CD4-positive, alpha-beta T cell treated with Interleukin-21 for 1 hour (primary cell): ENCODE measurements around the gene TBX10.
"Not testable (repeated sequence)": the region's sequence is repeated elsewhere in the genome, so short reads cannot be mapped to it uniquely, and the experiment has no call there.

ENCODE experiments used
- DNase-seq: peaks from one replicate; pipeline ENCODE4 v3.0.0-alpha.2; 2020

Gene TBX10

DNA sequence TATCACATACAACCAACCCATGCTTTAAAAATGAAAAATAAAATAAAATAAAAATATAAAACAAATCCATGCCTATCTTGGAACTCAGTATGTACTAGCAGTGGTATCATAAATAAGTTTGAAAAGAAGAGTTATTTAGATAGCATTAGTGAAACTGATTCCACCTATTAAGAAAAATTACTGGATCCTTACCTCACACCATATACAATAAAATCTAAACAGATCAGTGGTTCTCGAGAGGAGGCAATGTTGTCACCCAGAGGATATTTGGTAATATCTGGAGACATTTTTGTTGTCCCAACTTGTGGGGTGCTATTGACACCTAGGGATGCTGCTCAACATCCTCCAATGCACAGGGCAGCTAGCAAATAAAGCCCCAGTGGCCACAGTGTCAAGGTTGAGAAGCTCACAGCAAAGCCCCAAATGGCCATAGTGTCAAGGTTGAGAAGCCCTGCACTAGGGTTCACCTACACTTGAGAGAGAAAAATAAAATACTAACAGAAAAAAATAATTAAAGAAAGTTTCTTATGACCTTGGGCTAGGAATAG lies 42.7 kb downstream of the TBX10 start:
- no peak for DNase-seq

DNA sequence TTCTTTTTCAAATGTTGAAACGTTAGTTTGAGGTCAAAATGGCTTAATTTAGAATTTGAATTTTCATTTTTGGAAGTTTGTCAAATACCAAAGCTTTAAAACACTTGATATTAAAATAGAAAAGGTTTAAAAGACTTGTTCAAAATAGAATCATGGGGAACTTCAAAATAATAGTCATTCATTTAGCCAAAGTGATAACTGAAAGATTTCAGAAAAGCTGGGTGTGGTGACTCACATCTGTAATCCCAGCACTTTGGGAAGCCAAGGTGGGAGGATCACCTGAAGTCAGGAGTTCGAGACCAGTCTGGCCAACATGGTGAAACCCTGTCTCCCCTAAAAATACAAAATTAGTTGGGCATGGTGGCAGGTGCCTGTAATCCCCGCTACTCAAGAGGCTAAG lies 45.1 kb downstream of the TBX10 start:
- no peak for DNase-seq

DNA sequence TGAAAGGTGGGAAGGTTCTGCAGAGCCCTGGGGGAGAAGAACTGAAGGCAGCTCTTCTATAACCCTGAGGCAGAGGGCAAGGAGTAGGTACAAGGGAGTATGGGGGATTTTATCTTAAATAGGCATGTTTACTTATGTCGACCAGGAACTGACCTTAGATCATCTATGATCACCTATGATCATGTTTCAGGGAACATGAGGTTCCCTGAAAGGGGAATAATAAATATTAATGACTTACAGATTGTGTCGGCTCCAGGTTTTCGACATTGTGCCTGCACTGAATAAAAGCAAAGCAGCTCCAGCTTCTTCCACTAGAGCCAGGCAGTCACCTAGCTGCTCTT lies 46.0 kb downstream of the TBX10 start:
- no peak for DNase-seq

DNA sequence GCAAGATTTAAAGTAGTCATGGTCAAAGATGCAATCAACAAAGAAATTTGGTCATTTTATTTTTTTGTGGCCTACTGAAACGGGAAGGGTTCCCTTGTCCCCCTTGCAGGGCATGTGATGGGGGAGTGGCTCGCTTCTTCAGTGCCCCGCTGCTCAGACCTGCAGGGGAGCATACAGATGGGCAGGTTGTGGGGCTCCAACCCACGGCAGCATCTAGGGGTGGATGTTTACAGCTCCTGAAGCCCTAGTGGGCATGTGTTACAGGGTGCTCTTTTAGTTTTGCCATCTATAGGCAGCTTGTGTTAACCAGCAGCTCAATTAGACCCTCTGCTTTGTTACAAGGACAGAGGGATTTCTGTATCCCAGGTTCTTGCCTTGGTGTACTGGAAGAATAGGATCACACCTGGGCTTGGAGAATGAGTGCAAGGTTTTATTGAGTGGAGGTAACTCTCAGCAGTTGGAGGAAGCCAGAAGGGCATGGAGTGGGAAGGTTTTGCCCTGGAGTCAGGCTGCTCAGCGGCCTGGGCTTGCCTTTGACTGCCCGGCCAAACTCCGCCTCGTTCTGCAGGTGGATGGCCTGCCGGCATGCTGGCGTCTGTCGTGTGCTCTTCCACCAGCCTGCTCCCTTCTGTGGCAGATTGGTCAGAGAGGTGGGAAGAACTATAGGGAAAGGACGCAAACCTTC lies 46.5 kb downstream of the TBX10 start:
- DNase-seq: no peak

DNA sequence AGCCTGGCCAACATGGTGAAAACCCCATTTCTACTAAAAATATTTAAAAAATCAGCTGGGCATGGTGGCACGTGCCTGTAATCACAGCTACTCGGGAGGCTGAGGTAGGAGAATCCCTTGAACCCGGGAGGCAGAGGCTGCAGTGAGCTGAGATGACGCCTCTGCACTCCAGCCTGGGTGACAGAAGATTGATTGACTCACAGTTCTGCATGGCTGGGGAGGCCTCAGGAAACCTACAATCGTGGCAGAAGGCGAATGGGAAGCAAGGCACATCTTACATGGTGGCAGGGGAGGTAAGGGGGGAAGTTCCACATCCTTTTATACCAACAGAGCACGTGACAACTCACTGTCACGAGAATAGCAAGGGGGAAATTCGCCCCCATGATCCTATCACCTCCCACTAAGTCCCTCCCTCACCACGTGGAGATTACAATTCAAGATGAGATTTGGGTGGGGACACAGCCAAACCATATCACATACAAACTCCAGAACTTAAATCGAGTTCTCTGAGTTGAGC lies 50.6 kb downstream of the TBX10 start:
- DNase-seq: not testable (repeated sequence)

DNA sequence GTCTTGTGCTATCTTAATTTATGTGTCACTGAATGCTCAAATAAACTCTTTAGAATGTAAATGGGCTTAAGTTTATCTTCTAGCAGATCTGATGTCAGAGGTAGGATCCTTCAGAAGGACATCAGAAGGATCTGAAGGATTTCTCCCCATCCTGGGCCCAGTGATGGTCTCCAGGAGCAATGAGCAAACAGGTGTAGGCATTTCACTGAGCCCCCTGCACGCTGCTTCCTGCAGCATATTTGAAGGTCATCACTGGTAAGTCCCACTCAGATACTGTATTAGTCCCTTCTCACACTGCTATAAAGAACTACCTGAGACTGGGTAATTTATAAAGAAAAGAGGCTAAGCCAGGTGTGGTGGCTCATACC lies 51.4 kb downstream of the TBX10 start:
- DNase-seq: no peak

DNA sequence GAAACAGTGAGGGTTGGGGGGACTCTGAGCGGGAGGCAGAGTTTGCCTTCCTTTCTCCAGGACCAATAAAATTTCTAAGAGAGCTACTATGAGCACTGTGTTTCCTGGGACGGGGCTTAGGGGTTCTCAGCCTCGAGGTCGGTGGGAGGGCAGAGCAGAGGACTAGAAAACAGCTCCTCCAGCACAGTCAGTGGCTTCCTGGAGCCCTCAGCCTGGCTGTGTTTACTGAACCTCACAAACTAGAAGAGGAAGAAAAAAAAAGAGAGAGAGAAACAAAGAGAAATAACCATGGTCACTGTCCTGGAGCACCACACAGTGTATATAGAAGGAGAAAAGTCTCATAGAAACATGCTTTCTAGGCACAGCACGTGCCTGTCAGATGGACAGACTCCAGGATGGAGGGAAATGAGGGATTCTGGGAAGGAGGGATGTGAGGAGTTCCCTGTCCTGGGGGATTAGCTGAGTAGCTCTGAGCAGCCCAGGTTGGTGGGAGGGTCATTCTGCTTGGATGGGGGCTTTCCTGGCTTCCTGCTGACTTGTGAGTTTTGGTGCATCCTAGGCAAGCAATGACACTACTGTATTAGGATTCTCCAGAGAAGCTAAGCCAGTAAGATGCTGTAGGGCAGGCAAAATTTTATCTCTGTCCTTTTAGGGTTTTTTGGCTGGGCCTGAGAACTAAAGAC lies 52.9 kb downstream of the TBX10 start:
- DNase-seq: no peak

DNA sequence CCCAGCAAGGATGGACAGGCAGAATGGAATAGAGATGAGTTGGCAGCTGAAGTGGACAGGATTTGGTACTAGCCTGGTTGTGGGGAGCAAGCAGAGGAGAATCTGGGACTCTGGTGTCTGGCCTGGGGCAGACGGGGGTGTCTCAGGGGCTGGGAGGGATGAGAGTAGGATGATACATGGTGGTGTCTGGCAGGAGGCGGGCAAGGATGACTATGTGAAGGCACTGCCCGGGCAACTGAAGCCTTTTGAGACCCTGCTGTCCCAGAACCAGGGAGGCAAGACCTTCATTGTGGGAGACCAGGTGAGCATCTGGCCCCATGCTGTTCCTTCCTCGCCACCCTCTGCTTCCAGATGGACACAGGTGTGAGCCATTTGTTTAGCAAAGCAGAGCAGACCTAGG lies 53.7 kb downstream of the TBX10 start:
- DNase-seq: no peak

DNA sequence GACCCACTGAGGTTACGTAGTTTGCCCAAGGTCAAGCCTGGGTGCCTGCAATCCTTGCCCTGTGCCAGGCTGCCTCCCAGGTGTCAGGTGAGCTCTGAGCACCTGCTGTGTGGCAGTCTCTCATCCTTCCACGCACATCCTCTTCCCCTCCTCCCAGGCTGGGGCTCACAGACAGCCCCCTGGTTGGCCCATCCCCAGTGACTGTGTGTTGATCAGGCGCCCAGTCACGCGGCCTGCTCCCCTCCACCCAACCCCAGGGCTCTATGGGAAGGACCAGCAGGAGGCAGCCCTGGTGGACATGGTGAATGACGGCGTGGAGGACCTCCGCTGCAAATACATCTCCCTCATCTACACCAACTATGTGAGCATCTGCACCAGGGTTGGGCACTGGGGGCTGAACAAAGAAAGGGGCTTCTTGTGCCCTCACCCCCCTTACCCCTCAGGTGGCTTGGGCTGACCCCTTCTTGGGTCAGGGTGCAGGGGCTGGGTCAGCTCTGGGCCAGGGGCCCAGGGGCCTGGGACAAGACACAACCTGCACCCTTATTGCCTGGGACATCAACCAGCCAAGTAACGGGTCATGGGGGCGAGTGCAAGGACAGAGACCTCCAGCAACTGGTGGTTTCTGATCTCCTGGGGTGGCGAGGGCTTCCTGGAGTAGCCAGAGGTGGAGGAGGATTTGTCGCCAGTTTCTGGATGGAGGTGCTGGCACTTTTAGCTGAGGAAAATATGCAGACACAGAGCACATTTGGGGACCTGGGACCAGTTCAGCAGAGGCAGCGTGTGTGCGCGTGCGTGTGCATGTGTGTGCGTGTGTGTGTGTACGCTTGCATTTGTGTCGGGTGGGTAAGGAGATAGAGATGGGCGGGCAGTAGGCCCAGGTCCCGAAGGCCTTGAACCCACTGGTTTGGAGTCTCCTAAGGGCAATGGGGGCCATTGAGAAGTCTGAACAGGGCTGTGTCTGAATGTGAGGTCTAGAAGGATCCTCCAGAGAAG lies 54.4 kb downstream of the TBX10 start:
- no peak for DNase-seq

DNA sequence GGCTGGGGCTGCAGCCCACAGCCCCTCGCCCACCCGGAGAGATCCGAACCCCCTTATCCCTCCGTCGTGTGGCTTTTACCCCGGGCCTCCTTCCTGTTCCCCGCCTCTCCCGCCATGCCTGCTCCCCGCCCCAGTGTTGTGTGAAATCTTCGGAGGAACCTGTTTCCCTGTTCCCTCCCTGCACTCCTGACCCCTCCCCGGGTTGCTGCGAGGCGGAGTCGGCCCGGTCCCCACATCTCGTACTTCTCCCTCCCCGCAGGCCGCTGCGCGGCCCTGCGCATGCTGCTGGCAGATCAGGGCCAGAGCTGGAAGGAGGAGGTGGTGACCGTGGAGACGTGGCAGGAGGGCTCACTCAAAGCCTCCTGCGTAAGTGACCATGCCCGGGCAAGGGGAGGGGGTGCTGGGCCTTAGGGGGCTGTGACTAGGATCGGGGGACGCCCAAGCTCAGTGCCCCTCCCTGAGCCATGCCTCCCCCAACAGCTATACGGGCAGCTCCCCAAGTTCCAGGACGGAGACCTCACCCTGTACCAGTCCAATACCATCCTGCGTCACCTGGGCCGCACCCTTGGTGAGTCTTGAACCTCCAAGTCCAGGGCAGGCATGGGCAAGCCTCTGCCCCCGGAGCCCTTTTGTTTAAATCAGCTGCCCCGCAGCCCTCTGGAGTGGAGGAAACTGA lies 55.2 kb downstream of the TBX10 start:
- peak; percentile 18 for DNase-seq

DNA sequence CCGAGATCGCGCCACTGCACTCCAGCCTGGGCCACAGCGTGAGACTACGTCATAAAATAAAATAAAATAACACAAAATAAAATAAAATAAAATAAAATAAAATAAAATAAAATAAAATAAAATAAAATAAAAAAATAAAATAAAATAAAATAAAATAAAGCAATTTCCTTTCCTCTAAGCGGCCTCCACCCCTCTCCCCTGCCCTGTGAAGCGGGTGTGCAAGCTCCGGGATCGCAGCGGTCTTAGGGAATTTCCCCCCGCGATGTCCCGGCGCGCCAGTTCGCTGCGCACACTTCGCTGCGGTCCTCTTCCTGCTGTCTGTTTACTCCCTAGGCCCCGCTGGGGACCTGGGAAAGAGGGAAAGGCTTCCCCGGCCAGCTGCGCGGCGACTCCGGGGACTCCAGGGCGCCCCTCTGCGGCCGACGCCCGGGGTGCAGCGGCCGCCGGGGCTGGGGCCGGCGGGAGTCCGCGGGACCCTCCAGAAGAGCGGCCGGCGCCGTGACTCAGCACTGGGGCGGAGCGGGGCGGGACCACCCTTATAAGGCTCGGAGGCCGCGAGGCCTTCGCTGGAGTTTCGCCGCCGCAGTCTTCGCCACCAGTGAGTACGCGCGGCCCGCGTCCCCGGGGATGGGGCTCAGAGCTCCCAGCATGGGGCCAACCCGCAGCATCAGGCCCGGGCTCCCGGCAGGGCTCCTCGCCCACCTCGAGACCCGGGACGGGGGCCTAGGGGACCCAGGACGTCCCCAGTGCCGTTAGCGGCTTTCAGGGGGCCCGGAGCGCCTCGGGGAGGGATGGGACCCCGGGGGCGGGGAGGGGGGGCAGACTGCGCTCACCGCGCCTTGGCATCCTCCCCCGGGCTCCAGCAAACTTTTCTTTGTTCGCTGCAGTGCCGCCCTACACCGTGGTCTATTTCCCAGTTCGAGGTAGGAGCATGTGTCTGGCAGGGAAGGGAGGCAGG lies 56.0 kb downstream of the TBX10 start, which contains the start of gene GSTP1:
GSTP1 (plus strand) TSS at position 566 of the 958 bp plus-strand sequence; CDS start at position 598, 32 bp downstream.
- peak; percentile 76 for DNase-seq

DNA sequence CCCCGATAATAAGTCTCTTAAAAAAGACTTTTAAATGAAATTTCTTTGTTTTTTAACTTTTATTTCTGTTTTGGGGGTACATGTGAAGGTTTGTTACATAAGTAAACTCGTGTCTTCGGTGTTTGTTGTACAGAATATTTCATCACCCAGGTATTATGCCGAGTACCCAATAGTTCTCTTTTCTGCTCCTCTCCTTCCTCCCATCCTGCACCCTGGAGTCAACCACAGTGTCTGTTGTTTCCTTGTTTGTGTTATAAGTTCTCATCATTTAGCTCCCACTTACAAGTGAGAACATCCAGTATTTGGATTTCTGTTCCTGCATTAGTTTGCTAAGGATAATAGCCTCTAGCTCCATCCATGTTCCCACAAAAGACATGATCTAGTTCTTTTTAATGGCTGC lies 57.6 kb downstream of the TBX10 start:
- no peak for DNase-seq

DNA sequence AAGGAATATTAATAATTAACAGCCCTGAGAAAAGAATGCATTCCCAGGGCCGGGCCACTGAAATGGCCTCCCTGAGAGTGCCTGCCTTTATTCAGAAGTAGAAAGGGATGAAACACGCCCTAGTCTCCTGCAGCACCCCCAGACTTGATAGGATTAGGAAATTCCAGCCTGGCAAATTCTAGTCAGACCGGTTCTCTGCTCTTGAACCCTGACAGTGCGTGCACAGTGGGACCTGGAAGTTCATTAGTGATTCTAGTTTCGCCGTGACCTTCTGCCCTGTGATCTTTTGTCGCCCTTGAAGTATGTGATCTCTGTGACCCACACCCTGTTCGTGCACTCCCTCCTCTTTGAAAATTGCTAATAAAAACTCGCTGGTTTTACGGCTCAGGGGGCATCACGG lies 58.1 kb downstream of the TBX10 start:
- DNase-seq: no peak
